Globus pallidus (tissue), 1 donor: ENCODE measurements around the gene PEX11A.
A peak's percentile ranks its signal among the peaks of the same experiment; 100 is the strongest.
"Not testable (repeated sequence)": the region's sequence is repeated elsewhere in the genome, so short reads cannot be mapped to it uniquely, and the experiment has no call there.

Experiments used
- DNase-seq: peaks from one replicate; pipeline ENCODE4 v3.0.0-alpha.2; 2015; ENCODE audit warnings: low spot score

Gene PEX11A, protein sequence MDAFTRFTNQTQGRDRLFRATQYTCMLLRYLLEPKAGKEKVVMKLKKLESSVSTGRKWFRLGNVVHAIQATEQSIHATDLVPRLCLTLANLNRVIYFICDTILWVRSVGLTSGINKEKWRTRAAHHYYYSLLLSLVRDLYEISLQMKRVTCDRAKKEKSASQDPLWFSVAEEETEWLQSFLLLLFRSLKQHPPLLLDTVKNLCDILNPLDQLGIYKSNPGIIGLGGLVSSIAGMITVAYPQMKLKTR

GRCh38 chr15:89690276-89691218 is at the start of gene PEX11A, which contains the start of gene WDR93:
TSS of gene PEX11A (minus strand) at chr15:89690754. CDS start at chr15:89690632, 122 bp downstream.
TSS of gene WDR93 (plus strand) at chr15:89690811. CDS start at chr15:89701747, 10,936 bp downstream.
- peak; percentile 57 for DNase-seq

GRCh38 chr15:89740137-89740536 is 49.6 kb upstream of the PEX11A start:
- peak; percentile 51 for DNase-seq

DNA sequence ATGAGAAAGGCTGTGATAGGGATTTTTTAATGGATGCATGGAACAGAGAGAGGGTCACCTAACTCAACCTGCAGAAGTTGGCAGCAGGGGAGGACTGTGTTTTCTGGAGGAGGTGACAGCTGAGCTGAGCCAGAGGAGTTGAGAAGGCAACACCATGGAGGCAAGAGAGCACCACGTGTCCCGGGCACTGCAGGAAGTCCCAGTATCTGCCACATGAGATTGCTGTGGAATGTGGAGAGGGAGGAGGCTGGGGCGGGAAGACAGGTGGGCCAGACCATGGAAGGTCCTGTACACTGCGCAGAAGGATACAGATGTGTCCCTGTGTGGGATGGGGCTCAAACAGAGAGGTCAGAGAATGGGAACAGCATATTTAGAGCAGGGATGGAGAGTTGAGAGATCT is 45.2 kb upstream of the PEX11A start:
- no peak for DNase-seq

- no peak for DNase-seq
These were observed 42.1 kb upstream of the PEX11A start for GRCh38 chr15:89732451-89733172.

- DNase-seq: no peak
These were observed 40.7 kb upstream of the PEX11A start for GRCh38 chr15:89731275-89731674.

GRCh38 chr15:89728254-89728653 is 37.7 kb upstream of the PEX11A start:
- DNase-seq: no peak

DNA sequence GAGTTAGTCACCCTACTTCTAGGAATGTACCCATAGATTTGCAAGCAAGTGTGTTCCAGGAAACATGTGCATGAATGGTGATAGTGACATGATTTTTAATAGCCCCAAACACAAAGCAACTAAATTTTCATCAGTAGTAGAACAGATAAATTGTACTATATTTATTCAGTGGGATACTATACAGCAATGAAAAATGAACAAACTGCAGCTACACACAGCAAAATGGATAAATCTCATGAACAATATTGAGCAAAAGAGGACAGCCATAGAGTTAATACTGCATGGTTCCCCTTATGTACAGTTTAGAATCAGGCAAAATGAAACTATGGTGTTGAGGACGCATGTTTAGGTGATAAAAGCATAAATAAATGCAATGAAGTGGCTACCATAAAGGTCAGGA is 34.5 kb upstream of the PEX11A start:
- no peak for DNase-seq

DNA sequence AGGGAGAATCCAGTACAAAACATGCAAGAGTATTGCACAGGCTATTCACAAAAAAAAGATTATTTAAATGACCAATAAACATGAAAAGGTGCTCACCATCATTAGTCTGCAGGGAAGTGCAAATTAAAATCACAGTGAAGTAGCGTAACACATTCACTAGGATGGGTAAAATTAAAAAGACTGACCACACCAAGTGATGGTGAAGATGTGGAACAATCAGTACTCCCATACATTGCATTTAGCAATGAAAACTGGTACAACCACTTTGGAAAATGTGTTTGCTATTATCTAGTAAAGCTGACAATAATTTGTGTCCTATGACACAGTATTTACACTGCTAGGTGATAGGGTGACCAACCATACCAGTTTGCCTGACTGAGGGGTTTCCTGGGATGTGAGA is 34.1 kb upstream of the PEX11A start:
- DNase-seq: no peak

DNA sequence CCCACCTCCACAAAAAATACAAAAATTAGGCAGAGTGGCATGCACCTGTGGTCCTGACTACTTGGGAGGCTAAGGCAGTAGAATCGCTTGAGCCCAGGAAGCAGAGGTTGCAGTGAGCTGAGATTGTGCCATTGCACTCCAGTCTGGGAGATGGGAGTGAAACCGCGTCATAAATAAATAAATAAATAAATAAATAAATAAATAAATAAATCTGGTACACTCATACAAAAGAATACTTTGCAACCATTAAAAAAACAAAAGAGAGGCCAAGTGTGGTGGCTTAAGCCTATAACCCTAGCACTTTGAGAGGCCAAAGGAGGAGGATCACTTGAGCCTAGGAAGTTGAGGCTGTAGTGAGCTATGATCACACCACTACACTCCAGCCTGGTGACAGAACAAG is 32.5 kb upstream of the PEX11A start:
- no peak for DNase-seq

GRCh38 chr15:89714775-89715174 is 24.2 kb upstream of the PEX11A start:
- no peak for DNase-seq

- DNase-seq: no peak
These were observed 17.0 kb upstream of the PEX11A start for GRCh38 chr15:89707577-89707976.

GRCh38 chr15:89704411-89704810 is 13.9 kb upstream of the PEX11A start:
- DNase-seq: no peak

- no peak for DNase-seq
These were observed 4.6 kb upstream of the PEX11A start for GRCh38 chr15:89695198-89695597.

DNA sequence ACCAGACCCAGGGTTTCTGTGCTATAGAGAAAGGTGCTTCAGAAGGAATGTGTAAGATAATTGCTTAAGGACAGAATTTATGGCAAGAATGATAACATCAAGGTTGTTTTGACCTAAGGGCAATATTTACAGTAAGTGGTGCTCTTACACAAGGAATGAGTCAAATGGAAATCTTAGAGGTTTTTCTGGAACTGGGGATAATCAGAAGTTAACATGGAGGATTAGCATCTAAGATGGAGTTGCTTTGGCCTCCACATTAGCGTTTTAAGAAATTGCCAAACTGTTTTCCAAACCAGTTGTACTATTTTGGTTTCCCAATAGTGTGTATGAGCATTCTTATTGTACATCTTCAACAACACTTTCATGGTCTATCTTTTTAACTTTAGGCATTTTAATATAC is 3.1 kb upstream of the PEX11A start:
- DNase-seq: no peak

GRCh38 chr15:89693091-89693490 is 2.5 kb upstream of the PEX11A start:
- DNase-seq: no peak

GRCh38 chr15:89689930-89690275 is 651 bp downstream of the PEX11A start:
- not testable (repeated sequence) for DNase-seq

GRCh38 chr15:89686522-89686921 is 4.0 kb downstream of the PEX11A start:
- no peak for DNase-seq

- no peak for DNase-seq
These were observed 4.6 kb downstream of the PEX11A start for GRCh38 chr15:89685995-89686394.

DNA sequence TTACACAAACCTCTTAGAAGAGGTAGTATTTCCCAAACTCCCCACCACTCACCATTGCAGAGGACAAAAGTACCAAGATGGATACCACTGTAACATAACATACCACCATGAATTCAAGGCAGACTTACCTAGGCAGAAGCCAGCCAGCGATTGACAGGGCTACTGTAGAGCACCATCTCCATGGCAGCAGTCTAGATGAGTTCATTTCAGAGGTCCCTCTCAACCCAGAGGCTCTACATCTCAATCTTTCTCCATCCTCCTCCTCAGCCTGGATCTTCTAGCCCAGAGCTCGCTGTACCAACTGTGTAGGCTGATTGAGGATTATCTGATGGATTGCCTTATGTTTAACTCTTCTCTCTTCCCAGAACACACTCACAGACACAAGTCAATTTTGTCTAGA is 9.4 kb downstream of the PEX11A start:
- no peak for DNase-seq

GRCh38 chr15:89680282-89680873 is 10.2 kb downstream of the PEX11A start:
- peak; percentile 62 for DNase-seq

- DNase-seq: no peak
These were observed 11.3 kb downstream of the PEX11A start, which contains the start of gene PLIN1 for GRCh38 chr15:89679212-89679611. TSS of gene PLIN1 (minus strand) at chr15:89679367. CDS start at chr15:89677489, 1,878 bp downstream.

GRCh38 chr15:89677381-89677780 is 13.2 kb downstream of the PEX11A start:
- no peak for DNase-seq
